ENCODE data around the gene FADS3. TPM values are rescaled to one million over a fixed set of nuclear protein-coding genes. Genes with fewer than 3 reads are reported as not detected.
A peak's percentile ranks its signal among the peaks of the same experiment; 100 is the strongest.

Gene FADS3
- 10 to 100 TPM; 19.5 to 96.9 (median 31.6) TPM for total RNA-seq

DNA sequence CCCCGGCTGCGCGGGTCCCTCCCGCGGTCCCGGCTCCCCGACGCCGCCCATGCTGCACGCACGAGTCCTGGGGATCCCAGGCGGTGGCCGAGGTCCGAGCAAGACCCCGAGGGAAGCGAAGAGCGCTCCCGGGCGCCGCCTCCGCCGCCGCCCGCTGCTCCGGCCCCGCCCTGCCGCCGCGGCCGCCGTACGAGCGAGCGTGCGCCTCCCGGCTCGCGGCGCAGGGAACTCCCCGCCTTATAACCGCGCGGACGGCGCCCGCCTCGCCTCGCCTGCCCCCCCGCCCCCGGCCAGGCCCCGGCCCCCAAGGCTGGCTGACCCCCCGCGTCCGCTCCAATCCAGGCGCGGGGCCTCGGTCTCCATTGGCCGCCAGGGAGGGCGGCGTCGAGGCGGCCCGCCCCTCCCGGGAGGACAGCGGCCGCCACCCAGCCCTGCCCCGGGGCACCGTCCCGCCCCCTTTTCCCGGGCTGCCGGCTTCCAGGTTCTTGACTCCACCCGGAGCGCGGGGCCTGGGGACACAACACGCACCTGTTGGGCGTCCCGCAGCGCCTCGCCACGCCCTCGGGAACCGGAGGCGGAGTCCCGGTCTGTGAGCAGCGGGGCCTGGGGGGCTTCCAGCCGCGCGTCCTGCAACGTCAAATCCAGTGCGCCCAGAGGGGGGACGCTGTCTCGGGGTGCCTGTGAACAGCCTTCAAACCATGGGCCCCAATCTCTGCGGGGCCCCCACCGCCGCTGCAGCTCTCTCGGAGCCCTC, at the start of gene FADS3:
FADS3 (minus strand) TSS at position 215 of the 754 bp plus-strand sequence; CDS start at position 51, 164 bp downstream.
- in situ Hi-C loops (cut with MboI; ENCODE audit: low pct_ligation_motif_present in 1 of 4, low pct_unique_long_range_greater_than_20kb in 1 of 4, low sequenced_read_pairs in 3 of 4): loop anchor here in 3 of 4 donors (10.0 to 25.0 kb wide), 4 partner anchors 53 to 196 kb away; no protein-coding TSS in a partner anchor
- peak; percentile 90 for DNase-seq
- Histone ChIP-seq H3K36me3 (no peaks in the 10 kb centered on the region), H3K9me3 (no peaks in the 10 kb centered on the region), H3K4me3 (peak within 1 kb of the TSS; percentile 74 to 94 (median 86)), H3K27ac (peak within 1 kb of the TSS; percentile 77 to 93 (median 86)), H3K27me3 (no peaks in the 10 kb centered on the region), H3K4me1 (peaks cover 6 to 25% (median 14%) of the 10 kb centered on the region in 4 donors)
- intact Hi-C loops (cut with DNase I; ENCODE audit: low total_unique reads): no loop called here
- WGBS, 2 donors (ENCODE audit: low coverage in 1 of 2): 0% methylated on average over 44 of the region's 96 CpGs; no CpG with 5 or more reads in 1 of the 2 donors
- TF ChIP-seq POLR2AphosphoS5 (IDR thresholded peaks at IDR 0.05) (peak in 2 of 3 donors; percentile 4 to 26), EP300 (IDR thresholded peaks at IDR 0.05; ENCODE audit: low read depth) (no peak), POLR2A (IDR thresholded peaks at IDR 0.05) (peak; percentile 17)
- TF ChIP-seq, protein P1, sequence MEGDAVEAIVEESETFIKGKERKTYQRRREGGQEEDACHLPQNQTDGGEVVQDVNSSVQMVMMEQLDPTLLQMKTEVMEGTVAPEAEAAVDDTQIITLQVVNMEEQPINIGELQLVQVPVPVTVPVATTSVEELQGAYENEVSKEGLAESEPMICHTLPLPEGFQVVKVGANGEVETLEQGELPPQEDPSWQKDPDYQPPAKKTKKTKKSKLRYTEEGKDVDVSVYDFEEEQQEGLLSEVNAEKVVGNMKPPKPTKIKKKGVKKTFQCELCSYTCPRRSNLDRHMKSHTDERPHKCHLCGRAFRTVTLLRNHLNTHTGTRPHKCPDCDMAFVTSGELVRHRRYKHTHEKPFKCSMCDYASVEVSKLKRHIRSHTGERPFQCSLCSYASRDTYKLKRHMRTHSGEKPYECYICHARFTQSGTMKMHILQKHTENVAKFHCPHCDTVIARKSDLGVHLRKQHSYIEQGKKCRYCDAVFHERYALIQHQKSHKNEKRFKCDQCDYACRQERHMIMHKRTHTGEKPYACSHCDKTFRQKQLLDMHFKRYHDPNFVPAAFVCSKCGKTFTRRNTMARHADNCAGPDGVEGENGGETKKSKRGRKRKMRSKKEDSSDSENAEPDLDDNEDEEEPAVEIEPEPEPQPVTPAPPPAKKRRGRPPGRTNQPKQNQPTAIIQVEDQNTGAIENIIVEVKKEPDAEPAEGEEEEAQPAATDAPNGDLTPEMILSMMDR (IDR thresholded peaks at IDR 0.05): peak in 1 of 5 experiments; percentile 14

- intact Hi-C loops (cut with DNase I; ENCODE audit: low total_unique reads): loop anchor here (10.0 kb wide), 1 partner anchor 144 kb away; no protein-coding TSS in a partner anchor
- DNase-seq: no peak
Observed at GRCh38 chr11:61940466-61940865, 49.1 kb upstream of the FADS3 start.

DNA sequence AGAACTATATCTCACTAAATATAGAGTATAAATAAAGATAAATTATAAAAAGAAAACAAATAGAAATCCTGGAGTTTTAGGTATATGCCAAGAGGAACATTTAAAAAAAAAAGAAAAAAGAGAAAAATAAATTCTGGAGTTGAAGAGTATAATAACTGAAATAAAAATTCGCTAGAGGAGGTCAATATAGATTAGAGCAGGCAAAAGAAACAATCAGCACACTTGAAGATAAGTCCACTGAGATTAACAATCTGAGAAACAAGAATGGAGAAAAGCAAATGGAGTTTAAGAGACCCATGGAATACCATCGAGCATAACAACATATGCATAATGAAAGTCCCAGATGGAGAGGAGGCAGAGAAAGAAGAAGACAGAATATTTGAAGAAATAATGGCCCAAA, 44.5 kb upstream of the FADS3 start:
- TF ChIP-seq POLR2AphosphoS5 (IDR thresholded peaks at IDR 0.05) (no peak), EP300 (IDR thresholded peaks at IDR 0.05; ENCODE audit: low read depth) (no peak), POLR2A (IDR thresholded peaks at IDR 0.05) (no peak)
- TF ChIP-seq, protein P1 (IDR thresholded peaks at IDR 0.05): no peak
- DNase-seq: no peak

More at GRCh38 chr11:61940466-61940865, 49.1 kb upstream of the FADS3 start:
- Histone ChIP-seq H3K36me3 (no peaks in the 10 kb centered on the region), H3K27me3 (peaks cover 22% of the 10 kb centered on the region), H3K4me3 (no peak overlapping the region), H3K4me1 (no peaks in the 10 kb centered on the region), H3K9me3 (peaks cover 0 to 4% of the 10 kb centered on the region in 2 donors), H3K27ac (no peak overlapping the region)
- in situ Hi-C loops (cut with MboI; ENCODE audit: low pct_ligation_motif_present in 1 of 4, low pct_unique_long_range_greater_than_20kb in 1 of 4, low sequenced_read_pairs in 3 of 4): loop anchor here in 2 of 4 donors (10.0 kb wide), 1 partner anchor 46 kb away; the partner anchor contains the start of gene FADS3 (in 2 of the 2)
- 86 to 92% methylated on average over 2 to 10 of the region's 10 CpGs for WGBS, 2 donors (ENCODE audit: low coverage in 1 of 2)
- TF ChIP-seq POLR2AphosphoS5 (IDR thresholded peaks at IDR 0.05) (no peak), POLR2A (IDR thresholded peaks at IDR 0.05) (no peak), EP300 (IDR thresholded peaks at IDR 0.05; ENCODE audit: low read depth) (no peak)
- TF ChIP-seq, protein P1 (IDR thresholded peaks at IDR 0.05): no peak

GRCh38 chr11:61930933-61931332, 39.6 kb upstream of the FADS3 start:
- Histone ChIP-seq H3K9me3 (no peaks in the 10 kb centered on the region), H3K4me1 (no peaks in the 10 kb centered on the region), H3K36me3 (no peaks in the 10 kb centered on the region), H3K27me3 (no peaks in the 10 kb centered on the region), H3K27ac (no peak overlapping the region), H3K4me3 (no peak overlapping the region)
- TF ChIP-seq POLR2AphosphoS5 (IDR thresholded peaks at IDR 0.05) (no peak), EP300 (IDR thresholded peaks at IDR 0.05; ENCODE audit: low read depth) (no peak), POLR2A (IDR thresholded peaks at IDR 0.05) (no peak)
- TF ChIP-seq, protein P1 (IDR thresholded peaks at IDR 0.05): no peak
- no peak for DNase-seq
- in situ Hi-C loops (cut with MboI; ENCODE audit: low pct_ligation_motif_present in 1 of 4, low pct_unique_long_range_greater_than_20kb in 1 of 4, low sequenced_read_pairs in 3 of 4): no loop called here
- 84 to 91% methylated on average over 3 of the region's 3 CpGs for WGBS, 2 donors (ENCODE audit: low coverage in 1 of 2)
- intact Hi-C loops (cut with DNase I; ENCODE audit: low total_unique reads): no loop called here

More for the DNA sequence above, 44.5 kb upstream of the FADS3 start:
- H3K9me3 ChIP-seq: peaks cover 0 to 4% of the 10 kb centered on the region in 2 donors
- H3K27ac ChIP-seq: no peak overlapping the region
- in situ Hi-C loops (cut with MboI; ENCODE audit: low pct_ligation_motif_present in 1 of 4, low pct_unique_long_range_greater_than_20kb in 1 of 4, low sequenced_read_pairs in 3 of 4): no loop called here
- H3K4me3 ChIP-seq: no peak overlapping the region
- H3K36me3 ChIP-seq: no peaks in the 10 kb centered on the region
- intact Hi-C loops (cut with DNase I; ENCODE audit: low total_unique reads): no loop called here
- H3K4me1 ChIP-seq: no peaks in the 10 kb centered on the region
- WGBS, 2 donors (ENCODE audit: low coverage in 1 of 2): 78 to 85% methylated on average over 2 of the region's 2 CpGs
- H3K27me3 ChIP-seq: peaks cover 22% of the 10 kb centered on the region
